Dermis lymphatic vessel endothelial cell (primary cell): ENCODE data around the gene TAS2R40. TPM values are rescaled to one million over a fixed set of nuclear protein-coding genes. Genes with fewer than 3 reads are reported as not detected.

ENCODE experiments used
- total RNA-seq: library from RNA; depleted of rRNA; stranded (reverse); fragments of >200 nt; gene quantifications from 2 replicates; pipeline ENCODE4 v1.2.1, GENCODE V29; 2014

TAS2R40 gene
- total RNA-seq: not detected in 2 replicates

DNA sequence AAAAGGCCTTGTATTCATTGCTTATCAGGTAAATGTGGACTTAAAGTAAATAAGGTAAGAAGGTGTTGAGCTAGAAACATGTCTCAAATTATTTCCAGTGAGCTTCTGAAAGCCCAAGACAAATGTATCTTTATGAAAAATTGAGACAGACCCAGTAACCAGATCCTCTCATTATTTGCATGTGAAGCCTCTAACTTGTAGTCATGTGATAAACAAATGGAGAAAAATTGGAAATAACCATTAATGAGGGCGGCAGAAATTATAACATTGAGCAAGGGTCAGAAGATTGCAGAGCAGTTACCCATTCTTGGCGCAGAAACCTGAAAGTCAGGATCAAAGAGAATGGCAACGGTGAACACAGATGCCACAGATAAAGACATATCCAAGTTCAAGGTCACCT lies at the start of gene TAS2R40:
Gene TAS2R40 (plus strand): TSS at position 301 of the 400 bp plus-strand sequence. CDS start 42 bp downstream, at position 343.

DNA sequence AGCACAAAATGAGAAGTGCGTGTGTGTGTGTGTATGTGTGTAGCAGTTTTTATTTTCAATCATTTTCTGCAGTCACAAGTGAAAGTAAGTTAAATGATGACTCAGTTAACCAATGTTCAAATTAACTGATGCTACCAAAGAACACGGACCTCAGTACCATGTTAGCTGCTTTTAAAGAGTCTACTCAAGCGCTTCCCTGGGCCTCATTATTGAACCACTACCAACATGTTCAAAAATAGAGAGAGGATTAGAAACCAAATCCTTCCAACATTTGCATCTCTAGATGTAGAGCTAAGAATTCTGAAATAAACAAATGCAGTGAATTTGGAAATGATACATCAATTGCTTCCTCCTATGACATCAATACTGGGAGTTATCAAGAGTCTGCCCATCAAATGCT lies 38.8 kb upstream of the TAS2R40 start, which contains the start of gene TAS2R39:
Gene TAS2R39 (plus strand): TSS at position 396 of the 400 bp plus-strand sequence. CDS start 0 bp downstream, at position 396.

DNA sequence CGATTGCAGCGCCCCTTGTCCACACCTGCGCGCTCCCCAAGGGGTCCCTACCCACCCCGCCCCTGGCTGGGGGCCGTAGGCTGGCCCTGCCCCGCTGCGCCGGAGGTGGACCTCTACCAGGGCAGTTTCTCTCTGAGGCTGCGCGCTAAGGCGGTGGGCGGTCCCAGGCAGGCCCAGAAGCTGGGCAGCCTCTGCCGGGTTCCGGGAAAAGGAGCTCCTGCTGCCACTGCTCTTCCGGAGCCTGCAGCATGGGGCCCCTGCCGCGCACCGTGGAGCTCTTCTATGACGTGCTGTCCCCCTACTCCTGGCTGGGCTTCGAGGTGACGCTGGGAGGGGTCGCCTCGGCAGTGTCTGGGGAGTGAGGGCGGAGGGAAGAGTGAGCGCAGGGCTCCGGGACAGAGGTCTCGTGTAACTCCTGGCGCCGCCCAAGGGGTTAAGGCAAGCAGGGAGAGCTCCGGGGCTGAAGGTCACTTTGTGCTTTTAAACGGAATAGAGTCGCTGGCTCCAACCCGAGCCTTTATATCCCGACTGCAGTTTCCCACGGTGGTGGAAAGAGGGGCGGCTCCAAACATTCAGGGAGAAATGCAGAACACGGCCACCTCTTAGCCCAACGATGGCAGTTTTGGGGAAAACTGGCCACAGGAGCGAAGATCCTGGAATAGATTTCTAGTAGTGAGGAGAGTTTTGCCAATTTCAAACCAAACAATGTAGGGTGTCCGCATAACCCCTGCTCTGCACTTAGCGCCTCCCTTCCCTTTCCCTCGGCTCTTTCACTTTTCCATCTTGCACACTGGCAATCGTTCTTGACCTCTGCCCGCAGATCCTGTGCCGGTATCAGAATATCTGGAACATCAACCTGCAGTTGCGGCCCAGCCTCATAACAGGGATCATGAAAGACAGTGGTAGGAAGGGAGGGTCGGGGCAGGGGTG lies 41.7 kb downstream of the TAS2R40 start, which contains the start of gene GSTK1:
Gene GSTK1 (plus strand): TSS at position 176 of the 930 bp plus-strand sequence. CDS start 73 bp downstream, at position 249.

Other genes with a start within 250 kb of the TAS2R40 start
- gene OR9A2, start 194.9 kb upstream of the TAS2R40 start, total RNA-seq: not detected in 2 replicates
- not detected in 2 replicates for gene OR6V1, start 169.7 kb upstream of the TAS2R40 start, total RNA-seq
- not detected in 2 replicates for gene PIP, start 90.0 kb upstream of the TAS2R40 start, total RNA-seq
- not detected in 2 replicates for gene TAS2R39, start 38.6 kb upstream of the TAS2R40 start, total RNA-seq
- gene GSTK1, start 41.4 kb downstream of the TAS2R40 start, total RNA-seq: 66.9 and 81.5 TPM in 2 replicates
- not detected in 2 replicates for gene TMEM139, start 62.9 kb downstream of the TAS2R40 start, total RNA-seq
- gene CASP2, start 66.3 kb downstream of the TAS2R40 start, total RNA-seq: 13.7 and 17.4 TPM in 2 replicates
- gene CLCN1, start 94.1 kb downstream of the TAS2R40 start, total RNA-seq: not detected in 2 replicates
- gene FAM131B, start 140.7 kb downstream of the TAS2R40 start, total RNA-seq: 0.09 and 0.11 TPM in 2 replicates
- 10.4 and 11.5 TPM in 2 replicates for gene ZYX, start 159.3 kb downstream of the TAS2R40 start, total RNA-seq
- 0.11 and 0.17 TPM in 2 replicates for gene EPHA1, start 186.8 kb downstream of the TAS2R40 start, total RNA-seq
- gene TAS2R60, start 221.4 kb downstream of the TAS2R40 start, total RNA-seq: not detected in 2 replicates